Activated CD4-positive, alpha-beta memory T cell treated with anti-CD3 and anti-CD28 coated beads for 36 hours (primary cell): Measurements from ENCODE around the gene NPY1R. TPM values are rescaled to one million over a fixed set of nuclear protein-coding genes. Genes with fewer than 3 reads are reported as not detected.

Experiments
- total RNA-seq, 2 experiments: library from RNA; stranded (reverse); gene quantifications; one replicate each; pipeline ENCODE4 v1.2.3, GENCODE V29; 2021

NPY1R gene
- total RNA-seq, 2 experiments from 2014 or later: not detected

Other genes starting within 250 kb of the NPY1R start
- 10 to 100 TPM; 25.1 TPM for gene NAF1, start 165.7 kb downstream of the NPY1R start, total RNA-seq
- not detected for gene NPY5R, start 11.3 kb upstream of the NPY1R start, total RNA-seq
- gene TKTL2, start 141.2 kb upstream of the NPY1R start, total RNA-seq: not detected
- gene TMA16, start 162.1 kb upstream of the NPY1R start, total RNA-seq: 10 to 100 TPM; 46.0 to 52.0 TPM